Liver (tissue), 2 donors: ENCODE data around the gene INPPL1.
"Not testable (repeated sequence)": the region's sequence is repeated elsewhere in the genome, so short reads cannot be mapped to it uniquely, and the experiment has no call there.

ENCODE experiments used
- REST ChIP-seq: IDR thresholded peaks from 2 replicates; pipeline ENCODE4 v1.6.1; 2016; ENCODE audit warnings: antibody characterized with exemption, mild to moderate bottlenecking
- TF ChIP-seq, protein P1 (sequence below): IDR thresholded peaks from 2 replicates; pipeline ENCODE4 v1.6.1; 2016; ENCODE audit warnings: antibody characterized with exemption
- TF ChIP-seq, protein P2 (sequence below): fragments of 150-350 bp; IDR thresholded peaks from 2 replicates; pipeline ENCODE4 v1.5.1; 2017; ENCODE audit warnings: improper control_type of control experiment, low read depth, low read length; ENCODE audit not compliant: missing input control
- donor health status: healthy.

GRCh38 chr11:72201445-72201844 lies 23.1 kb upstream of the INPPL1 start:
- TF ChIP-seq, protein P1, sequence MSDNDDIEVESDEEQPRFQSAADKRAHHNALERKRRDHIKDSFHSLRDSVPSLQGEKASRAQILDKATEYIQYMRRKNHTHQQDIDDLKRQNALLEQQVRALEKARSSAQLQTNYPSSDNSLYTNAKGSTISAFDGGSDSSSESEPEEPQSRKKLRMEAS, result not testable (repeated sequence)
- TF ChIP-seq, protein P2, sequence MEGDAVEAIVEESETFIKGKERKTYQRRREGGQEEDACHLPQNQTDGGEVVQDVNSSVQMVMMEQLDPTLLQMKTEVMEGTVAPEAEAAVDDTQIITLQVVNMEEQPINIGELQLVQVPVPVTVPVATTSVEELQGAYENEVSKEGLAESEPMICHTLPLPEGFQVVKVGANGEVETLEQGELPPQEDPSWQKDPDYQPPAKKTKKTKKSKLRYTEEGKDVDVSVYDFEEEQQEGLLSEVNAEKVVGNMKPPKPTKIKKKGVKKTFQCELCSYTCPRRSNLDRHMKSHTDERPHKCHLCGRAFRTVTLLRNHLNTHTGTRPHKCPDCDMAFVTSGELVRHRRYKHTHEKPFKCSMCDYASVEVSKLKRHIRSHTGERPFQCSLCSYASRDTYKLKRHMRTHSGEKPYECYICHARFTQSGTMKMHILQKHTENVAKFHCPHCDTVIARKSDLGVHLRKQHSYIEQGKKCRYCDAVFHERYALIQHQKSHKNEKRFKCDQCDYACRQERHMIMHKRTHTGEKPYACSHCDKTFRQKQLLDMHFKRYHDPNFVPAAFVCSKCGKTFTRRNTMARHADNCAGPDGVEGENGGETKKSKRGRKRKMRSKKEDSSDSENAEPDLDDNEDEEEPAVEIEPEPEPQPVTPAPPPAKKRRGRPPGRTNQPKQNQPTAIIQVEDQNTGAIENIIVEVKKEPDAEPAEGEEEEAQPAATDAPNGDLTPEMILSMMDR, result not testable (repeated sequence)
- not testable (repeated sequence) for TF ChIP-seq REST
